CD4-positive, alpha-beta T cell treated with Interleukin-21 for 1 hour (primary cell): Measurements from ENCODE around the gene GTF2IRD2.
"Not testable (repeated sequence)": the region's sequence is repeated elsewhere in the genome, so short reads cannot be mapped to it uniquely, and the experiment has no call there.

Experiments used
- DNase-seq: peaks from one replicate; pipeline ENCODE4 v3.0.0-alpha.2; 2020

Gene GTF2IRD2

DNA sequence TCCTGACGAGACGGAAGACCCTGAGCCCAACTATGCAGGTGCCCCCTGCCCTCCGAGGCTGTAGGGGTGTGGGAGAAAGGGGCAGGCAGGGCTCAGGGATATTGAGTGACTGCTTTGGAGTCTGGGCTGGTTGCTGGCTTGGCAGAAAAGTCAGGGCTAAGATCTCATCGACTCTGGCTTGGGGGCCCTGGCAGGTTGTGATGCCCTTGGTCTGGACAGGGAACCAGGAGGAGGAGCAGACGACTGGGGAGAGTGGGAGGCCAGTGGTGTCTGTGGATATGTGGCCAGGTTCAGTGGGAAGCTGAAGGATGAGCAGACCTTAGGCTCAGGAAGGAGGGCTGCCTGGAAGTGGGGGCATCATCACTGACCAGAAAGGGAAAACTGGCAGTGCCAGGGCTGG lies 67.8 kb downstream of the GTF2IRD2 start:
- DNase-seq, result not testable (repeated sequence)

DNA sequence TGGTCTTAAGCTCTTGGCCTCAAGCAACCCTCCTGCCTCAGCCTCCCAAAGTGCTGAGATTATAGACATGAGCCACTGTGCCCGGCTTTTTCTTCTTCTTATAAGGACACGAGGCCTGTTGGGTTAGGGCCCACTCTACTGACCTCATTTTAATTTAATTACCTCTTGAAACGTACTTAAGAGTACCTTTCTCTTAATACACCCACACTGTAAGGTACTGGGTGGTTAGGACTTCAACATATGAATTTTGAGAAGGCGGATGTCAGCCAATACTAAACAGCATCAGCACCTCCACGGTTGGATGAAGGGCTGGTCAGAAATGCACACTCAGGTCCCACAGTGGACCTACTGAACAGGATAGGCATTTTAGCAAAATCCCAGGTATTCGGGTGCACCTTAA lies 69.7 kb downstream of the GTF2IRD2 start:
- not testable (repeated sequence) for DNase-seq

DNA sequence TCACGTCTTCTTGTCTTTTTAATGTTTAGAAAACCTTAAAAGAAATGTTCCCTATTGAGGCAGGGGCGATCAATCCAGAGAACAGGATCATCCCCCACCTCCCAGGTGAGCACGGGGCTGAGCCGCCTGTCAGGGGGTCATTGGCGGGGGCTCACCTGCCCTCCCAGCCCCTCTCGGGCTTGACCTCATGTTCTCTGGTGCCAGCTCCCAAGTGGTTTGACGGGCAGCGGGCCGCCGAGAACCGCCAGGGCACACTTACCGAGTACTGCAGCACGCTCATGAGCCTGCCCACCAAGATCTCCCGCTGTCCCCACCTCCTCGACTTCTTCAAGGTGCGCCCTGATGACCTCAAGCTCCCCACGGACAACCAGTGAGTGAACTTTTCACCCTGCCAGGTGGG lies 72.4 kb downstream of the GTF2IRD2 start:
- DNase-seq, result not testable (repeated sequence)

DNA sequence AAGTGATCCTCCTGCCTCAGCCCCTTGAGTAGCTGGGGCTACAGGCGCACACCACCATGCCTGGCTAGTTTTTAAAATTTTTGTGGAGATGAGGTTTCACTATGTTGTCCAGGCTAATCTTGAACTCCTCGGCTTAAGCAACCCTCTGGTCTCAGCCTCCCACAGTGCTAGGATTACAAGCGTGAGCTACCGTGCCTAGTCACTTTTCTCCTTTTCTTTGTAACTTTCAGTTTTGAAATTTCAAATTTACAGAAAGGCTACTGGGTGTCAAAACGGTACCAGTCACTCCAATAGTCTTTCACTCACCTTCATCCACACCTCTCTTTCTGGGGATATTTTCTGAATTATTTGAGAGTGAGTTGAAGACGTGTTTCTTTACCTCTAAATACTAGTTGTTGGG lies 76.3 kb downstream of the GTF2IRD2 start:
- not testable (repeated sequence) for DNase-seq

DNA sequence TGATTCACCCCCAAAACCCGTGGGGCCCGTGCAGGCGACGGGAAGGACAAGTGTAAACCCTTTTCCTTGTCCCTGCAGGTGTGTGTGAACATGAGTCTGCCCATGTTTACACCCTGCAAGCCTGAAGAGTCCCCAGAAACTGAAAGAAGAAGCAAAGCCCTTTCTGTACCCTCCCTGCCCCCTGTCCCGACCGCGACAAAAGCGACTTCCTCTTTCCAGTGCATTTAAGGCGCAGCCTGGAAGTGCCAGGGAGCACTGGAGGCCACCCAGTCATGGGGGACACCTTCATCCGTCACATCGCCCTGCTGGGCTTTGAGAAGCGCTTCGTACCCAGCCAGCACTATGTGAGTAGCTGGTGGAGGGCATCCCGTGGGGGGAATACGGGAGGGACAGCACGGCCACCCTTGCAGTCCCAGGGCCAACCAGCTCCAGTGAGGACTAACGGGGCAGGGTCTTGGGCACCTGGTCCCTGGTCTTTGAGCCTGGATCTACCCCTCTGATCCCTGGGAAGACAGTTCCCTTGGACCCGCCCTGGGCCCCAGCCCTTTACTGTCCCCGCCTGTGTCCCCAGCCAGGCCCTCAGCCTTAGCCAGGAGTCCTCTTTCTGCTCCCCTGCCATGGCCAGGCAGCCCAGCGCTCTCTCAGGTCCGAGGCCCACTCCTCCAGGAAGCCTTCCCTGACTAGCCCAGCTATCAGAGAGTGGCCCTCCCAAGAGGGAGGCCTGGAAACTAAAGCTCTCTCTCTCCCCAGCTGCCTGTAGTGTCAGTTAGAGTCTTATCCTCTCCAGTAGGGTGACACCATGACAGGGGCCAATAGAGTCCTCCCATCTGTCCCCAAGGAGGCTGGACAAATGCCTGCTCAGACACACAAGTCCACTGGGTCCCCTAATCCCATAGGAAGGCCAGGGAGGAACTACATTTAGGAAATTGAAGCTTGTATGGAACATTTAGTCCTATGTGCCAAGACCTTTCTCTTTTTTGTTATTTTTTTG lies 77.3 kb downstream of the GTF2IRD2 start, which contains the start of gene NCF1:
Gene NCF1 (plus strand): TSS at position 252 of the 991 bp plus-strand sequence. CDS start 21 bp downstream, at position 273.
- DNase-seq, result not testable (repeated sequence)

DNA sequence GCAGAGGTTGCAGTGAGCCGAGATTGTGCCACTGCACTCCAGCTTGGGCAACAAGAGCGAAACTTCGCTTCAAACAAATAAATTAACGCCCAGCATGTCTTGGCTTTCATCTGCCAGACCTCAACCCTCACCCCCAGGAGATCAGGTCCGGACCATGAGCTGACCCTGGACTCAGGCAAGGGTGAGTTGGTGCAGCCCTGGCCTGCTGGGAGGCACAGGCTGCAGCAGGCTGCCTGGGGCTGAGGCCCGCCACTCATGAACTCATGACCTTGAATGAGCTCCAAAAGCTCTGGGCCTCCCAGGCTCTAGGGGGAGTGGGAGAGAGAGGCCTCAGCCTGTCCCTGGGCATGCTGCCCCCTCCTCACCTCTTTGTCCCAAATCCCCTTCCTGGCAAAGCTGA lies 79.3 kb downstream of the GTF2IRD2 start:
- not testable (repeated sequence) for DNase-seq

DNA sequence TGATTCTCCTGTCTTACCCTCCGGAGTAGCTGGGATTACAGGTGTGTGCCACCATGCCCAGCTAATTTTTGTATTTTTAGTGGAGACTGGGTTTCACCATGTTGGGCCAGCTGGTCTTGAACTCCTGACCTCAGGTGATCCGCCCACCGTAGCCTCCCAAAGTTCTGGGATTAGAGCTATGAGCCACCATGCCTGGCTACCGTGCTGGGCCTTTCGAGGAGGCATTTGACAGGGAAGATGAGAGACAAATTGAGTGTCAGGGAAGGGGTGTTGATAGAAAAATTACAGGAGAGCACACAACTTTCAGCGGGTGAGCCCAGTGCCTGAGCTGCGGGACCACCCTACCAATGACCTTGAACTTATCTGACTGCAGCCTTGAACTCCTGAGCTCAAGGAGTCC lies 81.3 kb downstream of the GTF2IRD2 start:
- DNase-seq, result not testable (repeated sequence)

DNA sequence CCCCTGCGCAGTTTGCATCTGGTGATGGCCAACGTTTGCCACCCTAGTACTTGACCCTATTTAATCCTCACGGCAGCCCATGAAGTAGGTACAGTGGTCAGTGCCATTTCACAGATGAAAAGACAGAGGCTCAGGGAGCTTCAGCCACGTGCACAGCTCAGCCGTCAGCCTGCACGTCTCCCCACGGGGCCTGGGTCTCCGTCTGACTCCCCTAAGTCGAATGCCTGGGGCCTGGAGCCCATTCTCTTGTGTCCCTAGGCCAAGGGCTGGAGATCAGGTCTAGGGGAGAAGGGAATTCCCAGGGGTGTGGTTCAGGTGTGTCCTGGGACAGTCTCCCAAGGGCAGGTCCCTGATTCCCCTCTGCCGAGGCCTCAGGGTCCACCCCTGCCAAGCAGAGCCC lies 84.4 kb downstream of the GTF2IRD2 start:
- DNase-seq, result not testable (repeated sequence)

DNA sequence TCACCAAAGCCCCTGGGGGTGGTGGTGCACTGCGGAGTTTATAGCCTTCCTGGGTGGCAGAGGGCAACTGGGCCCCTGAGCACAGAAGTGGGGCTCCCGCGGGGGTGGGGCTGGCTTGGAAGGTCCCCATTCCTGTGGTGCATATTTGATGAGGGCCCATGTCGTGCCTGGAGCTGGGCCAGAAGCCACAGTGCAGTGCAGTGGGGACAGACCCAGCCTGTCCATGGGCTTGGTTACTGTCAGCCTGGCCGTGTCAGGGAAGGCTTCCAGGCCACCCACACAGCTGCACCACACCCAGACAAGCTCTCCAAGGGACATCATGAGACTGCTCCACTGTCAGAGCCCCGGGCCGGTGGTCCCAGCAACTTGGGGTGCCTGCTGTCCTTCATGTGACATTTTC lies 84.9 kb downstream of the GTF2IRD2 start:
- not testable (repeated sequence) for DNase-seq

DNA sequence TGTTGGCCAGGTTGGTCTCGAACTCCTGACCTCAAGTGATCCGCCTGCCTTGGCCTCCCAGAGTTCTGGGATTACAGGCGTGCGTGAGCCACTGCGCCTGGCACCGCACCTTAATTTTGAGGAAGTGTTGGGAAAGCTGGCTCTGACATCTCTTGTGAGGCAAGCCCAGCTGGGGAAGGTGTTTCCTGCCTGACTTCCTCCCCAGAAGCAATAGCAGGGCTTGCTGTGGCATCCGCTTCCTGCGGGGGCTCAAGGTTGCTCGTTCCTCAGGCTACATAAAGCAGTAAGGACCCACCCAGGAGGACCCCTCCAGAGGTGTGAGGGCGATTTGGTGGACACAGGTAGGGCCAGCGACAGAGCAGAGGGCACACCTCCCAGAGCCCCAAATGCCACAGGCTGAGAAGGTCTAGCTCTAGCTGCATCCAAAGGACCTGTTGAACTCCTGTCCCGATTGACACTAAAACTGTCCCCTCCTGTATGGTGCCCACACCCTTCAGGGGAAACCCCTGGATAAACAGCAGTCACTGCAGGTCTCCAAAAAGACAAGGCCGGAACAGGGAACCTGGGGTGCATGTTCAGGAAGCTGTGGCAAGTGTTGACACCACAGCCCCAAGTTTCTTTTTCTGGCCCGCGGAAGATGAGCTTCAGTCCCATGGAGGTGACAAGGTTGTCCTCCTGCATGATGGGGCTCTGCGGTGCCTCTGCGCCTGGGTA lies 86.0 kb downstream of the GTF2IRD2 start:
- not testable (repeated sequence) for DNase-seq

DNA sequence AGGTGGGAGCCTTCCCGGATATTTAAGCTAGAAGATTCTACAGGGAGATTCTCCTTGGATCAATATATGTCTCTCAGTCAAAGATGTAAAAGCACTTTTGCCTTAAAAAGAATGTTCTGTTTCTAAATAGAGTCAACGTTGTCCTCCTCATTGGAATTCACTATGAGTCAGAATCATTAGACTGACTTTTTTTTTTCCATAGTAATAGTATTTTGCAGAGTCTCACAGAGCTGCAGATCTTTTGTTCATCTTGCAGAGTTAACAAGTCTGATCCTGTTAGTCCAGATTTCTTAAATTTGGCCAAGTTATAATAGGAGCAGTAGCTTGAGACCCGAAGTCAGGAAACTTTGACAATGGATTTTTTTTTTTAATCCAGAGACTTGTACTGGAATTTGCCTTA lies 92.4 kb downstream of the GTF2IRD2 start:
- not testable (repeated sequence) for DNase-seq

DNA sequence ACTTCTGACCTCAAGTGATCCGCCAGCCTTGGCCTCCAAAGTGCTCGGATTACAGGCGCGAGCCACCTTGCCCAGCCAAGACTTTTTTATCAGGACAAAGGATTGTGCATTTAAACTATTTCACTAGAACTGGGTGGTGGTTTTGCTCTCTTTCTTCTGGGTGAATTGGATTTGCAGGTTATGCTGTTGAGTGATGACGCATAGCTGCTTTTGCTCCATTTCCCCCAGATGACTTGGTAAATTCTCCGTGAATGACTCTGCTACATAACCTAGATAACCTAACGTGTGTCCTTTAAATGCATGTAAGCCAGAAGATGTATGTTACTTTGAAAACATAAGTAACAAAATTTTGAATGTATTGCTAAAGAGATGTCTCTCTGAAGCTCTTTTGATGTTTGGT lies 93.1 kb downstream of the GTF2IRD2 start:
- not testable (repeated sequence) for DNase-seq

DNA sequence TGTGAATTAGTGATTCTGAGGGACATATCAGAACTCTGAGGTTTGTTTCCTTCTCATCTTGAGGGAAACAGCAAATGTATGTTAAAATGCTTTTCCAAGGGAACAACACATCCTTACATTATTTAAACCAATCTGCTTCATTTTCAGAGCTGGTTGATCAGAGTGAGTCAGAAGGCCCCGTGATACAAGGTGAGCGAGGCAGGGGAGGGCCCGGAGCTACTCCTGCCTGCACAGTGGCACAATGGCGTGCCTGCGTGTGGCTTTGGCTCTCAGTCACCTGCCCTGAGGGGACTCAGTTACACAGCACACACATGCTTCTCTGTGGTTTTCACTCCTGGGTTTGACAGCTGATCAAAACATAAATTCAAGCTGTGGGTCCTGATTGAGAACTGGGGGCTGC lies 94.7 kb downstream of the GTF2IRD2 start:
- DNase-seq, result not testable (repeated sequence)

DNA sequence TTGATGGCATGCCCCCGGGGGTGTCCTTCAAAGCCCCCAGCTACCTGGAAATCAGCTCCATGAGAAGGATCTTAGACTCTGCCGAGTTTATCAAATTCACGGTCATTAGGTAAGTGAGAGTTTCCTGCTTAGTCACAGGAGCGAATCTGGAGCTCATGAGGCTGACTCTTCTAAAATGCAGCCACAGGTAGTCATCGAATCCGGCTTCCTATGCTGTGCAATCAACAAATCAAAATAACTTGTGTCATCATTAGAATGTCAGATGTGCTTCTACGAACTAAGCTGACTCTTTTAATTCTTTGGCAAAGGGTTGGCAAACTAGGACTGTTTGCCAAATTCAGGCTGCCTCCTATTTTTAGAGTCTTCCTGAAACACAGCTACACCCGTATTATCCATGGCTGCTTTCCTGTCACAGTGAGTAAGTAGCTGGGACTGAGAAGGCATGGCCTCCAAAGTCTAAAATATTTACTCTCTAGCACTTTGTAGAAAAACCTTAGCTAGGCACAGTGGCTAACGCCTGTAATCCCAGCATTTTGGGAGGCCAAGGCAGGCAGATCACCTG lies 97.4 kb downstream of the GTF2IRD2 start:
- DNase-seq, result not testable (repeated sequence)
